Measurements from ENCODE around the gene TUBA1C. TPM values are rescaled to one million over a fixed set of nuclear protein-coding genes. Genes with fewer than 3 reads are reported as not detected.

The TUBA1C gene
- total and polyA plus RNA-seq, 9 of the 15 experiments (the other 6 are each of a cell fraction or from before 2014, with no cell fraction given): 755 to 3,012 (median 914) TPM

- TF ChIP-seq PKNOX1 (IDR thresholded peaks at IDR 0.05) (peak; percentile 86), SMARCC2 (IDR thresholded peaks at IDR 0.05; ENCODE audit: low read depth) (no peak), THRAP3 (IDR thresholded peaks at IDR 0.05; ENCODE audit: borderline replicate concordance) (no peak), ZNF165 (CRISPR knock-in tag; IDR thresholded peaks at IDR 0.05; ENCODE audit: borderline replicate concordance) (no peak), IRF1 (CRISPR knock-in tag; IDR thresholded peaks at IDR 0.05; ENCODE audit: borderline replicate concordance) (no peak), ATF4 (CRISPR knock-in tag; IDR thresholded peaks at IDR 0.05) (0 out of 2 replicates have a peak, but pooled peaks have one; percentile 16), HCFC1 (IDR thresholded peaks at IDR 0.05; ENCODE audit: low read depth, low read length) (peak; percentile 35), ZNF561 (CRISPR knock-in tag; conservative IDR thresholded peaks at IDR 0.05) (0 out of 2 replicates have a peak, but pooled peaks have one; percentile 18), NFE2 (IDR thresholded peaks at IDR 0.05; ENCODE audit: low read depth) (no peak), NCOA6 (IDR thresholded peaks at IDR 0.05) (no peak), TFAP4 (CRISPR knock-in tag; IDR thresholded peaks at IDR 0.05; ENCODE audit: borderline replicate concordance) (no peak; the same call in 1 of the 2 replicates), DPF2 (IDR thresholded peaks at IDR 0.05) (0 out of 2 replicates have a peak, but pooled peaks have one; percentile 14), AFF1 (IDR thresholded peaks at IDR 0.05; ENCODE audit: low read depth in 1 of 2, partially characterized antibody in 2 of 2) (peak in 1 of 2 experiments; percentile 39), TEAD2 (tag; IDR thresholded peaks at IDR 0.05) (no peak), ZNF589 (CRISPR knock-in tag; IDR thresholded peaks at IDR 0.05; ENCODE audit: low read depth) (no peak), BRD4 (IDR thresholded peaks at IDR 0.05) (0 out of 2 replicates have a peak, but pooled peaks have one; percentile 36)
Observed at GRCh38 chr12:49322708-49323523, 58.0 kb downstream of the TUBA1C start, which contains the start of gene TROAP (continued).

All from K562 (cell line).